GM23338 (cell line): ENCODE results near the gene ATXN7L3. TPM values are rescaled to one million over a fixed set of nuclear protein-coding genes. Genes with fewer than 3 reads are reported as not detected.

Experiments used
- ATAC-seq: fragments of 200-7000 bp; cut with Tn5 transposase; 3 replicates; pipeline ENCODE4 v1.9.1; 2020
- DNase-seq: peaks from one replicate; pipeline ENCODE4 v3.0.0-alpha.2; 2015; ENCODE audit warnings: low spot score
- H2AFZ ChIP-seq: fragments of 200-600 bp; sonication (generic); 2 replicates; pipeline ENCODE4 v1.8.0; 2016; ENCODE audit warnings: antibody characterized with exemption, mild to moderate bottlenecking, moderate library complexity
- H3F3A ChIP-seq: fragments of 200-600 bp; sonication (generic); replicated peaks from 2 replicates; pipeline ENCODE4 v1.8.0; 2017; ENCODE audit warnings: antibody characterized with exemption, mixed run types, low read depth
- H3K27ac ChIP-seq: fragments of 200-600 bp; sonication (generic); 2 replicates; pipeline ENCODE4 v1.6.1; 2016; ENCODE audit warnings: low read depth
- H3K27me3 ChIP-seq: fragments of 200-600 bp; sonication (generic); 2 replicates; pipeline ENCODE4 v1.8.0; 2016; ENCODE audit warnings: mild to moderate bottlenecking, mixed run types, moderate library complexity; ENCODE audit not compliant: insufficient read depth
- H3K36me3 ChIP-seq: fragments of 200-600 bp; sonication (generic); 2 replicates; pipeline ENCODE4 v1.8.0; 2016; ENCODE audit warnings: mild to moderate bottlenecking; ENCODE audit not compliant: insufficient read depth
- H3K4me1 ChIP-seq: fragments of 200-600 bp; sonication (generic); 2 replicates; pipeline ENCODE4 v1.8.0; 2016; ENCODE audit warnings: mild to moderate bottlenecking, moderate library complexity; ENCODE audit not compliant: insufficient read depth
- H3K4me2 ChIP-seq: fragments of 200-600 bp; sonication (generic); 2 replicates; pipeline ENCODE4 v1.7.1; 2017; ENCODE audit warnings: mixed run types
- H3K4me3 ChIP-seq: fragments of 200-600 bp; sonication (generic); 2 replicates; pipeline ENCODE4 v1.6.1; 2016; ENCODE audit warnings: mixed run types
- H3K79me2 ChIP-seq: fragments of 200-600 bp; sonication (generic); replicated peaks from 2 replicates; pipeline ENCODE4 v1.8.0; 2017; ENCODE audit warnings: mild to moderate bottlenecking; ENCODE audit not compliant: insufficient read depth
- H3K9me2 ChIP-seq: fragments of 200-600 bp; sonication (generic); 2 replicates; pipeline ENCODE4 v1.8.0; 2017; ENCODE audit not compliant: insufficient read depth
- H4K20me1 ChIP-seq: fragments of 200-600 bp; sonication (generic); replicated peaks from 2 replicates; pipeline ENCODE4 v1.8.0; 2017; ENCODE audit warnings: mild to moderate bottlenecking; ENCODE audit not compliant: insufficient read depth
- H3K27ac Mint-ChIP-seq: 2 replicates; pipeline ENCODE4 v1.8.0; 2020; ENCODE audit warnings: inconsistent platforms, mild to moderate bottlenecking, moderate library complexity, mixed read lengths
- H3K27me3 Mint-ChIP-seq: 3 replicates; pipeline ENCODE4 v1.8.0; 2022; ENCODE audit warnings: low read depth, mild to moderate bottlenecking, moderate library complexity, mixed read lengths, inconsistent platforms; ENCODE audit not compliant: insufficient read depth, poor library complexity
- H3K36me3 Mint-ChIP-seq: 3 replicates; pipeline ENCODE4 v1.8.0; 2021; ENCODE audit warnings: low read depth, mild to moderate bottlenecking, inconsistent platforms, moderate library complexity, mixed read lengths
- H3K4me1 Mint-ChIP-seq: 3 replicates; pipeline ENCODE4 v1.8.0; 2020; ENCODE audit warnings: mild to moderate bottlenecking, inconsistent platforms, mixed read lengths
- H3K4me3 Mint-ChIP-seq: 3 replicates; pipeline ENCODE4 v1.8.0; 2021; ENCODE audit warnings: moderate library complexity, mild to moderate bottlenecking, inconsistent platforms, mixed read lengths
- H3K9me3 Mint-ChIP-seq: 3 replicates; pipeline ENCODE4 v1.8.0; 2020; ENCODE audit warnings: moderate library complexity, mild to moderate bottlenecking, inconsistent platforms, mixed read lengths
- CREB1 ChIP-seq: fragments of 250-450 bp; sonication (Bioruptor Pico); IDR thresholded peaks from 2 replicates; pipeline ENCODE4 v1.5.0; 2020; ENCODE audit warnings: low read depth, mild to moderate bottlenecking, moderate library complexity
- EZH2 ChIP-seq: fragments of 200-600 bp; sonication (generic); IDR thresholded peaks from one replicate; pipeline ENCODE4 v1.8.0; 2017; ENCODE audit warnings: antibody characterized with exemption, mild to moderate bottlenecking, low read depth; ENCODE audit not compliant: unreplicated experiment
- EZH2phosphoT487 ChIP-seq: fragments of 200-600 bp; sonication (generic); IDR thresholded peaks from one replicate; pipeline ENCODE4 v1.8.1; 2018; ENCODE audit warnings: antibody characterized with exemption; ENCODE audit not compliant: unreplicated experiment
- JUNB ChIP-seq: IDR thresholded peaks from one replicate; pipeline ENCODE4 v1.6.1; 2016; ENCODE audit warnings: antibody characterized with exemption; ENCODE audit not compliant: unreplicated experiment
- POLR2AphosphoS5 ChIP-seq: IDR thresholded peaks from 2 replicates; pipeline ENCODE4 v1.6.1; 2016; ENCODE audit warnings: antibody characterized with exemption, low read depth
- ZNF114 ChIP-seq: fragments of 250-450 bp; sonication (Bioruptor Pico); IDR thresholded peaks from 2 replicates; pipeline ENCODE4 v1.5.0; 2020; ENCODE audit warnings: mild to moderate bottlenecking, moderate library complexity
- ZNF331 ChIP-seq: fragments of 250-450 bp; sonication (Bioruptor Pico); IDR thresholded peaks from 2 replicates; pipeline ENCODE4 v1.5.0; 2020; ENCODE audit warnings: low read depth, mild to moderate bottlenecking, moderate library complexity
- long read RNA-seq: library from polyadenylated mRNA; unstranded; transcript quantifications from one replicate; pipeline ENCODE4 v2.0.0, GENCODE V29; 2020; ENCODE audit not compliant: unreplicated experiment
- polyA plus RNA-seq: library from polyadenylated mRNA; unstranded; fragments of >200 nt; fragmentation: Nextera tagmentation; extraction: Ambion mirVana; gene quantifications from 2 replicates; pipeline ENCODE4 v1.2.1, GENCODE V29; 2016
- total RNA-seq: library from RNA; depleted of rRNA; stranded (reverse); fragments of >200 nt; shearing (Covaris generic); gene quantifications from 2 replicates; pipeline ENCODE4 v1.2.3, GENCODE V29; 2014; rRNA removed
- TF ChIP-seq, protein P1 (sequence below), 2 experiments: fragments of 200-600 bp in 1 of 2; sonication (generic) in 1 of 2; conservative IDR thresholded peaks; 2 replicates each; pipeline versions ENCODE4 v1.5.1 to v1.6.1; 2016 to 2017; ENCODE audit warnings: antibody characterized with exemption in 2 of 2, low read depth in 2 of 2, mild to moderate bottlenecking in 2 of 2, moderate library complexity in 1 of 2
- TF ChIP-seq, protein P2 (sequence below): IDR thresholded peaks from 2 replicates; pipeline ENCODE4 v1.6.1; 2016; ENCODE audit warnings: antibody characterized with exemption
- TF ChIP-seq, protein P3 (sequence below): IDR thresholded peaks from one replicate; pipeline ENCODE4 v1.6.1; 2018; ENCODE audit warnings: antibody characterized with exemption; ENCODE audit not compliant: unreplicated experiment

ATXN7L3 gene, protein sequence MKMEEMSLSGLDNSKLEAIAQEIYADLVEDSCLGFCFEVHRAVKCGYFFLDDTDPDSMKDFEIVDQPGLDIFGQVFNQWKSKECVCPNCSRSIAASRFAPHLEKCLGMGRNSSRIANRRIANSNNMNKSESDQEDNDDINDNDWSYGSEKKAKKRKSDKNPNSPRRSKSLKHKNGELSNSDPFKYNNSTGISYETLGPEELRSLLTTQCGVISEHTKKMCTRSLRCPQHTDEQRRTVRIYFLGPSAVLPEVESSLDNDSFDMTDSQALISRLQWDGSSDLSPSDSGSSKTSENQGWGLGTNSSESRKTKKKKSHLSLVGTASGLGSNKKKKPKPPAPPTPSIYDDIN
- total RNA-seq (79.3 and 95.0 TPM in 2 replicates), polyA plus RNA-seq (20.3 and 20.6 TPM in 2 replicates)
- long read RNA-seq, partial matches to known transcripts: 0 of 5 reads
- long read RNA-seq, other reads (novel, unspliced or antisense): 5 of 5 reads

DNA sequence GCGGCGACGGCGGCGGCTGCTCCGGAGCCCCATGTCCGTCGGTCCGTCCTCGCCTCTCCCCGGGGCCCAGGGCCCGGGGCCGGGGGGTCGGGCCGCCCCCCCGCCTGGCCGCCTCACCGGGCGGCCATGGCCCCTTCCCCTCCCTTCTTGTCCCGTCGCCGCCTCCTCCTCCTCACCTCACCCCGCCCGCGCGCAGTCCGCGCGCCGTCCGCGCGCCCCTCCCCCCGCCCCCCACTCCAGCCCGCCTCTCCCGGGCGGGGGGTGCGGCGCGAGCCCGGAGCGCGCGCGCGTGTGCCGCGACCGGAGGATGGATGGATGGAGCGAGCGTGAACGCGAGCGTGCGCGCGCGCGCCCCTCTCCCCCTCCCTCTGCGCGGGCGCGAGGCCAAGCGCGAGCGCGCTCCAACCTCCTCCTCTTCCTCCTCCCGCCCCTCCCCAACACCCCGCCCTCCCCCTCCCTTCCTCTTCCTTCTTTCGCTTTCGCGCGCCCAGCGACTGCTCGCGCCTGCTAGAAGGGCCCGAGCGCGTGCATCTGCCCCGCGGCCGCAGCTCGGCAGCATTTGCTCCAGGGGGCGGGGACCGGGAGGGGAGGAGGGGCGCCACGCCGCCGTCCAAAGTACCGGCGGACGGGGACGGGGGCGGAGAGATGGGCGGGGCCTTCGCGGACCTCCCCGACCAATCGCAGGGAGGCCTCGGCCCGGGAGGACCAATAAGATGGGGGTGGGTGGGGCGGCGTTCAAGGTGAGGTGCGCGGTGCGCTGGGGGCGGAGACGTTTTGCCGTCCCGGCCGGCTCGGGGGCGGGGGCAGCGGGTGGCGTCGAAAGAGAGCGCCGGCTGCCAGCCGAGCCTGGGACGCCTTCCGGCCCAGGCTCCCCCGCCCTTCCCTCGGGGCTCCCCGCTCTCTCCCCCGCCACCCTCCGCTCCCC, at the start of gene ATXN7L3:
ATXN7L3 (minus strand) TSS at position 332 of the 925 bp plus-strand sequence. CDS start 1,814 bp downstream, outside the sequence.
- peak within 1 kb of the TSS; percentile 98 for H3K27ac ChIP-seq
- Mint-ChIP-seq H3K4me1 (peaks cover 27% of the 10 kb centered on the region), H3K9me3 (no peaks in the 10 kb centered on the region), H3K27ac (peak within 1 kb of the TSS; percentile 95), H3K27me3 (peaks cover 12% of the 10 kb centered on the region), H3K36me3 (peaks cover 37% of the 10 kb centered on the region), H3K4me3 (peak within 1 kb of the TSS; percentile 90)
- DNase-seq (peak; percentile 99), ATAC-seq (peak; percentile 72)
- TF ChIP-seq CREB1 (CRISPR knock-in tag): peak; percentile 92
- TF ChIP-seq ZNF114 (CRISPR knock-in tag): no peak
- TF ChIP-seq, protein P1, sequence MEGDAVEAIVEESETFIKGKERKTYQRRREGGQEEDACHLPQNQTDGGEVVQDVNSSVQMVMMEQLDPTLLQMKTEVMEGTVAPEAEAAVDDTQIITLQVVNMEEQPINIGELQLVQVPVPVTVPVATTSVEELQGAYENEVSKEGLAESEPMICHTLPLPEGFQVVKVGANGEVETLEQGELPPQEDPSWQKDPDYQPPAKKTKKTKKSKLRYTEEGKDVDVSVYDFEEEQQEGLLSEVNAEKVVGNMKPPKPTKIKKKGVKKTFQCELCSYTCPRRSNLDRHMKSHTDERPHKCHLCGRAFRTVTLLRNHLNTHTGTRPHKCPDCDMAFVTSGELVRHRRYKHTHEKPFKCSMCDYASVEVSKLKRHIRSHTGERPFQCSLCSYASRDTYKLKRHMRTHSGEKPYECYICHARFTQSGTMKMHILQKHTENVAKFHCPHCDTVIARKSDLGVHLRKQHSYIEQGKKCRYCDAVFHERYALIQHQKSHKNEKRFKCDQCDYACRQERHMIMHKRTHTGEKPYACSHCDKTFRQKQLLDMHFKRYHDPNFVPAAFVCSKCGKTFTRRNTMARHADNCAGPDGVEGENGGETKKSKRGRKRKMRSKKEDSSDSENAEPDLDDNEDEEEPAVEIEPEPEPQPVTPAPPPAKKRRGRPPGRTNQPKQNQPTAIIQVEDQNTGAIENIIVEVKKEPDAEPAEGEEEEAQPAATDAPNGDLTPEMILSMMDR (conservative IDR thresholded peaks at IDR 0.05; ENCODE audit: low read depth in 2 of 2): no peak
- TF ChIP-seq, protein P2, sequence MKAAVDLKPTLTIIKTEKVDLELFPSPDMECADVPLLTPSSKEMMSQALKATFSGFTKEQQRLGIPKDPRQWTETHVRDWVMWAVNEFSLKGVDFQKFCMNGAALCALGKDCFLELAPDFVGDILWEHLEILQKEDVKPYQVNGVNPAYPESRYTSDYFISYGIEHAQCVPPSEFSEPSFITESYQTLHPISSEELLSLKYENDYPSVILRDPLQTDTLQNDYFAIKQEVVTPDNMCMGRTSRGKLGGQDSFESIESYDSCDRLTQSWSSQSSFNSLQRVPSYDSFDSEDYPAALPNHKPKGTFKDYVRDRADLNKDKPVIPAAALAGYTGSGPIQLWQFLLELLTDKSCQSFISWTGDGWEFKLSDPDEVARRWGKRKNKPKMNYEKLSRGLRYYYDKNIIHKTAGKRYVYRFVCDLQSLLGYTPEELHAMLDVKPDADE: no peak
- H3K27me3 ChIP-seq: no peaks in the 10 kb centered on the region
- peaks cover 5% of the 10 kb centered on the region; the same call in 1 of the 2 replicates for H4K20me1 ChIP-seq
- H3K36me3 ChIP-seq: peaks cover 9% of the 10 kb centered on the region
- peaks cover 23% of the 10 kb centered on the region for H3K79me2 ChIP-seq
- no peaks in the 10 kb centered on the region for H3K9me2 ChIP-seq
- H3K4me2 ChIP-seq: peak within 1 kb of the TSS; percentile 98
- peaks cover 16% of the 10 kb centered on the region for H3K4me1 ChIP-seq
- H3K4me3 ChIP-seq: peak within 1 kb of the TSS; percentile 86
- H3F3A ChIP-seq: peaks cover 26% of the 10 kb centered on the region
- H2AFZ ChIP-seq: peak within 1 kb of the TSS; percentile 87

DNA sequence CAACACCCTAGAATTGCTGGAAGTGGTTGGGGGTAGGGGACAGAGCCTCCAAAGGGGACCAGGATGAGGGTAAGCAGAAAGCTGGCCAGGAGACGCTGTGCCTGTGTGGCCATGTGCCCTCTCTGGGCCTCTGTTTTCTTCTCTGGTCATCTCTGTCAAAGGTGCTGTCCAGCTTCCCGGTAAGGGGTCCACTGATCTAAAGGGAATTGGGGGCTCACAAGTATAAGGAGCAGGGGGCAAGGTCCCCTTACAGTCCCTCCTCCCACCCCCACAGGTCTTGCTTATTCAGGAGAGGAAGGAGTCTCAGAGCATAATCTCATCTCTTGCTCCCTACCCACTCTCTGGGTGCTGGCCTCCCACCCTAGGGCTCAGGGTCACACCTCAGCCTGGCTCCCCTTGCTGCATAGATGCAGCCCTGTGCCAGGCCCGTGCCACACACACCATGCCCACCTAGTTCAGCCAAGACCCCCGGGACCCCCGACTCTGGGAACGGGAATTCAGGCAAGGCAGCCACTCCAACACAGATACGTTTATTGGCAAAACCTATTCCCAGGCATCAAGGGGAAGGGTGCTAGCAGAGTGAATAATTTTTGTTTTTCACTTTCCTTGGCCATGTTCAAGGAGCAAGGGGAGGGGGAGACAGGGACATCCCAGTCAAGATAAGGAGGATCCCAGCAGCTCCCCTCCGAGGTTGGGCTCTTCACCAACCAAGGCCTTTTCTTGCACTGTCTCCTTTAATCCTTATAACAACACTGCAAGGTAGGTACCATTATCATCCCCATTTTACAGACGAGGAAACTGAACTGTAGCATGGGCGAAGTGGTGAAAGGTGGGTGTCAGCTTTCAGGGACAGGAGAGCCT, 48.4 kb upstream of the ATXN7L3 start:
- no peaks in the 10 kb centered on the region for H3K79me2 ChIP-seq
- H3K36me3 ChIP-seq: no peaks in the 10 kb centered on the region
- no peaks in the 10 kb centered on the region for H3K36me3 Mint-ChIP-seq
- H3K4me1 Mint-ChIP-seq: peaks cover 21% of the 10 kb centered on the region
- H3K27me3 ChIP-seq: no peaks in the 10 kb centered on the region
- no peaks in the 10 kb centered on the region for H4K20me1 ChIP-seq
- DNase-seq: no peak
- no peak overlapping the region for H3K4me2 ChIP-seq
- no peak overlapping the region for H3K4me3 ChIP-seq
- no peak overlapping the region for H2AFZ ChIP-seq
- H3K4me1 ChIP-seq: peaks cover 14% of the 10 kb centered on the region; the same call in 1 of the 2 replicates
- ATAC-seq: no peak
- H3F3A ChIP-seq: 0 out of 2 replicates have a peak, but pooled peaks cover 4% of the 10 kb centered on the region
- H3K9me3 Mint-ChIP-seq: no peaks in the 10 kb centered on the region
- H3K9me2 ChIP-seq: no peaks in the 10 kb centered on the region
- H3K27me3 Mint-ChIP-seq: peaks cover 22% of the 10 kb centered on the region
- no peak overlapping the region for H3K27ac ChIP-seq
- H3K27ac Mint-ChIP-seq: no peak overlapping the region
- no peak overlapping the region for H3K4me3 Mint-ChIP-seq
- TF ChIP-seq ZNF114 (CRISPR knock-in tag) (no peak), ZNF331 (CRISPR knock-in tag) (no peak), CREB1 (CRISPR knock-in tag) (no peak), EZH2 (no peak), POLR2AphosphoS5 (no peak), JUNB (no peak), EZH2phosphoT487 (no peak)
- TF ChIP-seq, protein P3, sequence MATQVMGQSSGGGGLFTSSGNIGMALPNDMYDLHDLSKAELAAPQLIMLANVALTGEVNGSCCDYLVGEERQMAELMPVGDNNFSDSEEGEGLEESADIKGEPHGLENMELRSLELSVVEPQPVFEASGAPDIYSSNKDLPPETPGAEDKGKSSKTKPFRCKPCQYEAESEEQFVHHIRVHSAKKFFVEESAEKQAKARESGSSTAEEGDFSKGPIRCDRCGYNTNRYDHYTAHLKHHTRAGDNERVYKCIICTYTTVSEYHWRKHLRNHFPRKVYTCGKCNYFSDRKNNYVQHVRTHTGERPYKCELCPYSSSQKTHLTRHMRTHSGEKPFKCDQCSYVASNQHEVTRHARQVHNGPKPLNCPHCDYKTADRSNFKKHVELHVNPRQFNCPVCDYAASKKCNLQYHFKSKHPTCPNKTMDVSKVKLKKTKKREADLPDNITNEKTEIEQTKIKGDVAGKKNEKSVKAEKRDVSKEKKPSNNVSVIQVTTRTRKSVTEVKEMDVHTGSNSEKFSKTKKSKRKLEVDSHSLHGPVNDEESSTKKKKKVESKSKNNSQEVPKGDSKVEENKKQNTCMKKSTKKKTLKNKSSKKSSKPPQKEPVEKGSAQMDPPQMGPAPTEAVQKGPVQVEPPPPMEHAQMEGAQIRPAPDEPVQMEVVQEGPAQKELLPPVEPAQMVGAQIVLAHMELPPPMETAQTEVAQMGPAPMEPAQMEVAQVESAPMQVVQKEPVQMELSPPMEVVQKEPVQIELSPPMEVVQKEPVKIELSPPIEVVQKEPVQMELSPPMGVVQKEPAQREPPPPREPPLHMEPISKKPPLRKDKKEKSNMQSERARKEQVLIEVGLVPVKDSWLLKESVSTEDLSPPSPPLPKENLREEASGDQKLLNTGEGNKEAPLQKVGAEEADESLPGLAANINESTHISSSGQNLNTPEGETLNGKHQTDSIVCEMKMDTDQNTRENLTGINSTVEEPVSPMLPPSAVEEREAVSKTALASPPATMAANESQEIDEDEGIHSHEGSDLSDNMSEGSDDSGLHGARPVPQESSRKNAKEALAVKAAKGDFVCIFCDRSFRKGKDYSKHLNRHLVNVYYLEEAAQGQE: no peak
- TF ChIP-seq, protein P2: no peak
